GM12892 (cell line): ENCODE measurements around the gene MALL.
"Not testable (repeated sequence)": the region's sequence is repeated elsewhere in the genome, so short reads cannot be mapped to it uniquely, and the experiment has no call there.

ENCODE experiments used
- DNase-seq: peaks from one replicate; pipeline ENCODE4 v3.0.0; 2011; ENCODE audit not compliant: insufficient read length
- FAIRE-seq: peaks from 2 replicates; lab custom pipeline; 2011; peaks lifted over from hg19 to GRCh38; lab: Jason Lieb, UNC
- POLR2A ChIP-seq: IDR thresholded peaks from 2 replicates; pipeline ENCODE4 v1.6.1; 2011; ENCODE audit warnings: low read depth, low read length, control low read depth
- POLR2AphosphoS5 ChIP-seq: IDR thresholded peaks from 2 replicates; pipeline ENCODE4 v1.6.1; 2011; ENCODE audit warnings: low read depth, low read length, control low read depth
- TAF1 ChIP-seq: IDR thresholded peaks from 2 replicates; pipeline ENCODE4 v1.6.1; 2011; ENCODE audit warnings: low read depth, mild to moderate bottlenecking, control low read depth, low read length, borderline replicate concordance

The MALL gene

DNA sequence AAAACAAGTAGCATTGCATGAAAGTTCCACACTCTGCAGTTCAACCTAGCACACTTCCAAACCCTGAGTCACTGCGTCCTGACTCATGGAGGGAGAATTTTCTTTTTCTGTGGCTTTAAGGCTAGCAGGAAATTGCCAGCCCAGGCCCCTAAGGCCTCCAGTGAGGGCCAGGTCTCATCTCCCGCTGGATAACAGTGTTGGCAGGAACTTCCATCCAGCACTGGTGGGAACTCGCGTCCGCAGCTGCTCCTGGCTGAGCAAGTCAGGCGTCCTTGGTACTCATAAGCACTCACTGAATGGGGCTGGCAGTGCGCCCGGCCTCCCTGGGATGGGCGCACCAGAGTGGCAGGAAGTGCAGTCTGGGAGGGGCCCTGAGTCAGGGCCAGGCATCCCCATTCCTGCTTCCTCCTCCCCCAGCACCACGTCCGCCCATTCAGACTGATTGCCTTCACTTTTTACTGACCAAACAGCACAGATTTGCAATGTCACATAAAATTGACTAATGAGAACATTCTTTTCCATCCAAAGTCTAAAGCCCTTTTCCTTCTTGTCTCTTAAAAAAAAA lies 14.3 kb downstream of the MALL start:
- FAIRE-seq (no peak), DNase-seq (no peak)
- TF ChIP-seq TAF1 = no peak
- no peak for TF ChIP-seq POLR2A
- TF ChIP-seq POLR2AphosphoS5 = no peak

DNA sequence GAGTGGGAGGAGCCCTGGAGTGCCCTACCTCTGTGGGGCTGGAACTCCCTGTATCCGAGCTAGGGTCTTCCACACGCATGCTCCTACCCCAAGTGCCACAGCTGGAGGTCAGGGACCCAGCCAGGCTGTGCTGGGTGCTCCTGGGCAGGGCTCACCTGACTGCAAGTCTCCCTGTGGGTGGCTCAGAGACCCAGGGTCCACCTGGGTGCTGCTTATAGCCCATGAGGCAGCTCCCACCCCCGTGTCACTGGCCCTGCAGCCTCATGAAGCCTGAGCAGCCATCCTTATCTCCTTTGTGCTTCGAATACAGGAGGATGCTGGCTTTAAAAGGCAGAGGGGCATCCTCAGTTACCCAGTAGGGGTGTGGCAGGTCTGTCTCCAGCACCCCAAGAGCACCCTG lies 14.7 kb downstream of the MALL start:
- not testable (repeated sequence) for FAIRE-seq, DNase-seq

DNA sequence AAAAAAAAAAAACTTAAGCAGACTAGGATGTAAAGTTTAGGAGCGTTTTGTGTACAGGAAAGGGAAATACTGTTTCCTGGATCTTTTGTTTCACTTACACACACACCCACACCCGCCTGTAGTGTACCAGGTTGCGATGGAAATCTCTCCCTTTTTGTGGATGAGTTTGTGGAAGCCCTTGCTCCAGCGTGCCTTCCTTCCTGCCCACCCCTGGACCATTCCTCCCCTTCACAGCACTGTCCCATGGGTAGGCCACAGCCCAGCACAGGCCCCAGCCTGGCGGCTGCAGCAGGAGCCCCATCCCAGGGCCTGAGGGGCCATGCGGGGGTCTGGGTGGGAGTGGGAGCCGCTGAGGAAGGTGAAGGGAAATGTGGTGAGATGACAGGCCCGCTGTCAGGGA lies 15.1 kb downstream of the MALL start:
- FAIRE-seq (no peak), DNase-seq (no peak)
- TF ChIP-seq POLR2AphosphoS5 = no peak
- TF ChIP-seq TAF1 = no peak
- no peak for TF ChIP-seq POLR2A

DNA sequence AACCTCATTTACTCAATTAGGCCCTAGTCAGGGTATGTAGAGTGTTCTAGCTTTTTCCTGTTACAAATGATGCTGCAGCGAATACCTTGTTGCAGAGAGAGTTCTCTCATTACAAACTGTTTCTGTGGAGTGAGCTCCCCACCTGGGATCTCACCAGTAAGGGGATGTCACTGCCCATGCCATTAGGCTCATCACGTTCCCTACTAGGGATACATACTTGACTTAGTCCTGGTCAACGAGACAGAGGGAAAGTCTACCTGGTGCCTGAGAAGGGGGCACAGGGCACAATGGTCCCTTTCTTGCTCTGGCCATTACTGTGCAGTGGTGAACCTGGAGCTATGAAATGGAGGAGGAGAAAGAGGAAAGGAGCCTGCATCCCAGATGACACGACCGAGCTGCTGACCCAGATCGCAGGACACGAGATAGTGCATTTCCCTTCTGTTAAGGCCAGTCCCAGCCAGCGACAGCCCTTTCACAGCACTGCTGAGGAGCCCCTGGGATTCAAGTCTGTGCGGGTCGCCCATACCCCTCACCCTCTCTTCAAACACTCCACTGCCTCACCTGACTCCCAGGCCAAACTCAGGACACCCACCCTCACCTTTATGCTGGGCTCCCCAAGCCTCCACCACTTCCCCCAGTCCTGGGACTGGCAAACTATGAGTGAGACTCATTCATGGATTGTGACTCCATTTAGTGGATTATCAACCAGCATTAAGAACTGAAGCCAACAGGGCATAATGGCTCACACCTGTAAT lies 16.0 kb downstream of the MALL start:
- FAIRE-seq = no peak
- no peak for DNase-seq
- TF ChIP-seq POLR2AphosphoS5 (no peak), POLR2A (no peak), TAF1 (no peak)

GRCh38 chr2:110099038-110099425 lies 16.6 kb downstream of the MALL start:
- TF ChIP-seq TAF1 (no peak), POLR2AphosphoS5 (no peak)
- FAIRE-seq = no peak
- DNase-seq = no peak

GRCh38 chr2:110097506-110098220 lies 18.0 kb downstream of the MALL start:
- no peak for DNase-seq
- TF ChIP-seq POLR2A (no peak), TAF1 (no peak), POLR2AphosphoS5 (no peak)
- no peak for FAIRE-seq

GRCh38 chr2:110095994-110096633 lies 19.5 kb downstream of the MALL start:
- TF ChIP-seq POLR2A = no peak
- no peak for TF ChIP-seq POLR2AphosphoS5
- no peak for TF ChIP-seq TAF1
- FAIRE-seq (no peak), DNase-seq (no peak)

DNA sequence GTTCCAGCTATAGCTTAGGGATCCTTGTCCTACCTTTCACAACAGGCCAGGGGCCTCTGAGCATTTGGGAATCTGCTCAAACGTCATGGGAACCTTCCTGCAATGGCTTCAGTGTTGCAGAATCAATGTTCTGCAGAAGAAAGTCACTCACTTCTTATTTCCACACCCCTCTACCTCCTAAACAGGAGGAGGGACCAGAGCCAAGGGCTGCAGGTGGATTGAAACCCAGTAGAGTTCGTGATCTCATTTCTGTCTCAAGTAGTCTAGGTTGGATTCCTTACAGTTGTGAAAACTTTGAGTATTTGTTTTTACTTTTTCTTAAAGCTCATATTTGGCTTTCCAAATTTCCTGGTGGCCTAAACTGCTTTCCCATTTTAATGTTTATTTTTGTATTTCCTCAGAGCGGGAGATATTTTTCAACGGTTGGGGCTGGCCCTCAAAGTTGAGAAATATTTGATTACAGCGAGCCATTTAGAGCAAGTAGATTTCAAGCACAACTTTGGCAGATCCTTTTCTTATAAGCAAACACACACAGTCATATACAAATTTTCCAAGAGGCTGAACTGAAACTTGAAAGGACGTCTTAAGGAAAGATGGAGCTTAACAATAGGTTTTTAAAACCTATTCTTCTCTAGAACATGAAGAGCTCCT lies 20.6 kb downstream of the MALL start:
- not testable (repeated sequence) for FAIRE-seq, DNase-seq

DNA sequence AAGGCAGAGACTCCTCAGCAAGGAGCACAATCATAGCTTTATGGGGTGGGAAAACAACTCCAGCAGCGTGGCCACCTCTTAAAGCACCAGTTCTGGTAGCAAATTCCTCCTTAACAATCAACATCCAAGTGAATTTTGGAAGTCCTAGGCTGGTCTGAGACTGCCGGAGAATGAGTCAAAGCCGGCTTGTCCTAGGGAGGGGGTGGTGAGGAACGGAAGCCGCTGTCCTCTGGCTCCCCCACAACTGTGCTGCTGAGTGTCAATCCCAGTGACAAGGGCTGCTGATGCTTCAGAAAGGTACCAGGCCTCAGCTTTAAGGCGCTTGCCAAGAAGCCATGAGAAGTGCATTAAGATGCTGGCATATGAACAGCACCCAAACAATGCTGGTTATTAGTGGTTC lies 21.7 kb downstream of the MALL start:
- not testable (repeated sequence) for DNase-seq, FAIRE-seq

DNA sequence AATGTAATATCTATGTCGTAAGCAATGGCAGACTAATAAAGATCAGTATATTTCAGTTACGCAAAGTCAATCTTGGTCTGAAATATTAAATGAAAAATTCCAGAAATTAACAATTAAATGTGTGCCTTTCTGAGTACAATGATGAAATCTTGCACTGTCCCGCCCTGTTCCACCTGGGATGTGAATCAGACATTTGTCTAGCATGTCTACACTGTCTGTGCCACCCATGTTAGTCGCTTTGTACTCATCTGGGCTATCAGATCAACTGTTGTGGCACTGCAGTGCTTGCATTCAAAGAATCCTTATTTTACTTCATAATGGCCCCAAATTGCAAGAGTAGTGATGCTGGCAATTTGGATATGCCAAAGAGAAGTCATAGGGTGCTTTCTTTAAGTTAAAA lies 25.5 kb downstream of the MALL start:
- DNase-seq, FAIRE-seq: not testable (repeated sequence)

GRCh38 chr2:110083757-110084156 lies 31.9 kb downstream of the MALL start:
- not testable (repeated sequence) for FAIRE-seq, DNase-seq

- DNase-seq, FAIRE-seq: not testable (repeated sequence)
Observed at GRCh38 chr2:110083162-110083561, 32.5 kb downstream of the MALL start.

- FAIRE-seq, DNase-seq: not testable (repeated sequence)
Observed at GRCh38 chr2:110078104-110078503, 37.5 kb downstream of the MALL start.

DNA sequence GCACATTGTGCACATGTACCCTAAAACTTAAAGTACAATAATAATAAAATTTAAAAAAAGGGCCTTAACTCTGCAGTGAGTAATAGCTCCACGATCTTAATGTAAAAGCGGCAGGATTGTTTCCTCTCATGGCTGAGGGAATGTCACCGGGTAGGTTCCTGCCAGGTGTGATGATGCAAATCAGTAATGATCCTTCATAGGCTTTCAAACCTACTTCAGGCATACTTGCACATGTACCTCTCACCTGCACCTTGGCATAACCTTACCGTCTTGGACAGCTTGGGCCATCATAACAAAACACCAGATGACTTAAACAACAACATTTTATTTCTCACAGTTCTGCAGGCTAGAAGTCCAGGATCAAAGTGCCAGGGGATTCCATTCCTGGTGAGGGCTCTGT lies 39.7 kb downstream of the MALL start:
- not testable (repeated sequence) for FAIRE-seq, DNase-seq

DNA sequence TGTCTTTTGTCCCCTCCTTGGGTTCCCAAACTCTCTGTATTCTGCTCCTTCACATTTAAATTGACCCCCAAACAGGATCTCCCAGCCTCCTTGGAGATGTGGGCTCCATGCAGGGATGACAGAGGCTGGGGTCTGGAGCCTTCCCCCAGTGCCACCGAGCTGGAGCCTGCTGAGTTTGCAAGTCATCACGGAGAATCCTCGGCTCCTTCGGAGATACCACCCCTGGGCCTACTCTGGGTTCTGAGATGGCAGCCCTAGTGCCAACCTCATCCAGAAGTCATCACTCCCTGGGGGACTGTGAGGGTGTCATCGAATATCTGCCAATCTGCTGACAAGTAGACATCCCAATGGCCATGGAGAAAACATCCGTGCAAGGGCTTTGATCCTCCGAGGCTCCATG lies 45.8 kb downstream of the MALL start:
- not testable (repeated sequence) for DNase-seq, FAIRE-seq

DNA sequence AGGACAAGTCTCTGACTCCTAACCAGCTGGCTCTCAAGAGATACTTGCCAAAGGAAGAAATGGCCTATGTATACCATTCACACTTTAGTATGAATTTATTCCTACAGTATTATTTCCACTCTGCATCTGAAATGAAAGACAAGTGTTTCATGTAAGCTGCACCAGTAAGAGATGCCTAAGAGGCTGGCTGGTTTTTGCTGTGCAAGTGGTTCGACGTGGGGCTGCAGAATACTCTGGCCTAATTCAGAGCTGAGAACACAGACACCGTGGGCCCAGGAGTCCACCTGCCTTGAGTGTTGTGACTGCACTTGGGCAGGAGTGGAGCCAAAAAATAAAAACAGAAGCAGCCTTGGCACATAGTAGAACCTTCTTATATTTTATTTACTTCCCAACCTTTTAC lies 47.5 kb downstream of the MALL start:
- not testable (repeated sequence) for FAIRE-seq

GRCh38 chr2:110062332-110062731 lies 53.3 kb downstream of the MALL start:
- not testable (repeated sequence) for DNase-seq, FAIRE-seq

More for the DNA sequence above, 47.5 kb downstream of the MALL start:
- DNase-seq = not testable (repeated sequence)
